Loucy (cell line): ENCODE data around the gene AMOTL1.

ENCODE experiments used
- H2AFZ ChIP-seq: fragments of 200-600 bp; sonication (generic); 2 replicates; pipeline ENCODE4 v1.6.0; 2016; ENCODE audit warnings: antibody characterized with exemption, mild to moderate bottlenecking, low read length, moderate library complexity
- H3F3A ChIP-seq: fragments of 200-600 bp; 2 replicates; pipeline ENCODE4 v1.6.0; 2016; ENCODE audit warnings: antibody characterized with exemption, low read depth, mild to moderate bottlenecking
- H3K27me3 ChIP-seq: fragments of 200-600 bp; sonication (generic); 2 replicates; pipeline ENCODE4 v1.6.1; 2014; ENCODE audit warnings: low read length, mild to moderate bottlenecking; ENCODE audit not compliant: insufficient read depth, poor library complexity, severe bottlenecking
- H3K36me3 ChIP-seq: fragments of 200-600 bp; sonication (generic); 2 replicates; pipeline ENCODE4 v1.6.1; 2016; ENCODE audit warnings: low read length; ENCODE audit not compliant: insufficient read depth
- H3K4me1 ChIP-seq: fragments of 200-600 bp; sonication (generic); 2 replicates; pipeline ENCODE4 v1.5.1; 2014; ENCODE audit warnings: low read length, mild to moderate bottlenecking; ENCODE audit not compliant: insufficient read depth, poor library complexity, severe bottlenecking
- H3K4me2 ChIP-seq: fragments of 200-600 bp; sonication (generic); 2 replicates; pipeline ENCODE4 v1.6.0; 2014; ENCODE audit warnings: antibody characterized with exemption, low read length, low read depth, mild to moderate bottlenecking; ENCODE audit not compliant: poor library complexity, severe bottlenecking
- H3K4me3 ChIP-seq: fragments of 200-600 bp; sonication (generic); 2 replicates; pipeline ENCODE4 v1.5.1; 2014; ENCODE audit warnings: low read length, mild to moderate bottlenecking, mixed read lengths; ENCODE audit not compliant: poor library complexity, severe bottlenecking
- H3K79me2 ChIP-seq: fragments of 200-600 bp; sonication (generic); 2 replicates; pipeline ENCODE4 v1.6.1; 2014; ENCODE audit warnings: low read length; ENCODE audit not compliant: insufficient read depth
- H3K9ac ChIP-seq: fragments of 200-600 bp; sonication (generic); 2 replicates; pipeline ENCODE4 v1.6.0; 2014; ENCODE audit warnings: mild to moderate bottlenecking, low read depth, low read length, moderate library complexity; ENCODE audit not compliant: poor library complexity, severe bottlenecking
- H3K9me2 ChIP-seq: fragments of 200-600 bp; sonication (generic); replicated peaks from 2 replicates; pipeline ENCODE4 v1.6.1; 2016; ENCODE audit warnings: low read depth, low read length, mixed read lengths
- H3K9me3 ChIP-seq: fragments of 200-600 bp; sonication (generic); 2 replicates; pipeline ENCODE4 v1.6.1; 2014; ENCODE audit warnings: mild to moderate bottlenecking, antibody characterized with exemption, low read length, low read depth; ENCODE audit not compliant: insufficient read depth
- H4K20me1 ChIP-seq: fragments of 200-600 bp; sonication (generic); 2 replicates; pipeline ENCODE4 v1.6.0; 2014; ENCODE audit warnings: antibody characterized with exemption, low read length, mild to moderate bottlenecking; ENCODE audit not compliant: insufficient read depth, poor library complexity, severe bottlenecking
- EZH2phosphoT487 ChIP-seq: fragments of 200-600 bp; IDR thresholded peaks from 2 replicates; pipeline ENCODE4 v1.6.1; 2018; ENCODE audit warnings: antibody characterized with exemption, mild to moderate bottlenecking, moderate library complexity, borderline replicate concordance
- TF ChIP-seq, protein P1 (sequence below): fragments of 200-600 bp; sonication (generic); conservative IDR thresholded peaks from 2 replicates; pipeline ENCODE4 v1.5.1; 2014; ENCODE audit warnings: mild to moderate bottlenecking, antibody characterized with exemption, low read length

Gene AMOTL1

DNA sequence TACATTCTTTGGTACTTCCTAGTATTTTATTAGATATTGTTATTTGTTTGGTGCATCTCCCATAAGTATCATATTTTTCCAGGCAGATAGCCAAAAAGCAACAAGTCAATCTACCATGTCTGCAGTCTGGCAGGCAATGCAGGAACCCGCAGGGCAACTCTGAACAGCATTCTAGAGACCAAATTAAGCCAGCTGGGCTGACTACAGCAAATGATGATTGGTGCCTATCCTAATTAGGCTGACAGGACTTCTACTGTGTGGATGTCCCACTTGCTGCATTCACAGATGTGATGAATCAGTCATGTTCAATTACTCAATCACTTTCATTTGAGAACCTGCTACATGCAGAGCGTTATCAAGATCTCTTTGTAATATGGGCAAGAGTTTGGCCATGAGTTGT is 40.3 kb upstream of the AMOTL1 start:
- H3F3A ChIP-seq = no peaks in the 10 kb centered on the region
- peaks cover 5% of the 10 kb centered on the region for H3K4me1 ChIP-seq
- no peaks in the 10 kb centered on the region for H3K36me3 ChIP-seq
- H3K27me3 ChIP-seq = no peaks in the 10 kb centered on the region
- H3K79me2 ChIP-seq = no peaks in the 10 kb centered on the region
- no peak overlapping the region for H3K4me3 ChIP-seq
- no peaks in the 10 kb centered on the region for H3K9me3 ChIP-seq
- no peak overlapping the region for H2AFZ ChIP-seq
- no peak overlapping the region for H3K9ac ChIP-seq
- TF ChIP-seq, protein P1, sequence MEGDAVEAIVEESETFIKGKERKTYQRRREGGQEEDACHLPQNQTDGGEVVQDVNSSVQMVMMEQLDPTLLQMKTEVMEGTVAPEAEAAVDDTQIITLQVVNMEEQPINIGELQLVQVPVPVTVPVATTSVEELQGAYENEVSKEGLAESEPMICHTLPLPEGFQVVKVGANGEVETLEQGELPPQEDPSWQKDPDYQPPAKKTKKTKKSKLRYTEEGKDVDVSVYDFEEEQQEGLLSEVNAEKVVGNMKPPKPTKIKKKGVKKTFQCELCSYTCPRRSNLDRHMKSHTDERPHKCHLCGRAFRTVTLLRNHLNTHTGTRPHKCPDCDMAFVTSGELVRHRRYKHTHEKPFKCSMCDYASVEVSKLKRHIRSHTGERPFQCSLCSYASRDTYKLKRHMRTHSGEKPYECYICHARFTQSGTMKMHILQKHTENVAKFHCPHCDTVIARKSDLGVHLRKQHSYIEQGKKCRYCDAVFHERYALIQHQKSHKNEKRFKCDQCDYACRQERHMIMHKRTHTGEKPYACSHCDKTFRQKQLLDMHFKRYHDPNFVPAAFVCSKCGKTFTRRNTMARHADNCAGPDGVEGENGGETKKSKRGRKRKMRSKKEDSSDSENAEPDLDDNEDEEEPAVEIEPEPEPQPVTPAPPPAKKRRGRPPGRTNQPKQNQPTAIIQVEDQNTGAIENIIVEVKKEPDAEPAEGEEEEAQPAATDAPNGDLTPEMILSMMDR = no peak
- TF ChIP-seq EZH2phosphoT487 = no peak
- H3K9me2 ChIP-seq = no peaks in the 10 kb centered on the region
- no peak overlapping the region for H3K4me2 ChIP-seq
- no peaks in the 10 kb centered on the region for H4K20me1 ChIP-seq

- H3K9me2 ChIP-seq = no peaks in the 10 kb centered on the region
- peaks cover 5% of the 10 kb centered on the region for H3K4me1 ChIP-seq
- no peak overlapping the region for H3K4me2 ChIP-seq
- H3K4me3 ChIP-seq = no peak overlapping the region
- no peaks in the 10 kb centered on the region for H3K9me3 ChIP-seq
- H3K79me2 ChIP-seq = no peaks in the 10 kb centered on the region
- no peak overlapping the region for H3K9ac ChIP-seq
- no peaks in the 10 kb centered on the region for H3K36me3 ChIP-seq
- H3K27me3 ChIP-seq = no peaks in the 10 kb centered on the region
- H2AFZ ChIP-seq = no peak overlapping the region
- no peak for TF ChIP-seq EZH2phosphoT487
- TF ChIP-seq, protein P1 = no peak
- H4K20me1 ChIP-seq = no peaks in the 10 kb centered on the region
- no peaks in the 10 kb centered on the region for H3F3A ChIP-seq
These were observed 39.6 kb upstream of the AMOTL1 start for GRCh38 chr11:94728541-94728940.

- no peaks in the 10 kb centered on the region for H4K20me1 ChIP-seq
- no peak overlapping the region for H2AFZ ChIP-seq
- no peaks in the 10 kb centered on the region for H3K79me2 ChIP-seq
- H3K36me3 ChIP-seq = no peaks in the 10 kb centered on the region
- H3F3A ChIP-seq = no peaks in the 10 kb centered on the region
- no peak overlapping the region for H3K4me3 ChIP-seq
- peaks cover 9% of the 10 kb centered on the region for H3K4me1 ChIP-seq
- no peaks in the 10 kb centered on the region for H3K9me2 ChIP-seq
- no peak overlapping the region for H3K9ac ChIP-seq
- no peaks in the 10 kb centered on the region for H3K27me3 ChIP-seq
- H3K4me2 ChIP-seq = no peak overlapping the region
- TF ChIP-seq EZH2phosphoT487 = no peak
- TF ChIP-seq, protein P1 = no peak
- no peaks in the 10 kb centered on the region for H3K9me3 ChIP-seq
These were observed 39.0 kb upstream of the AMOTL1 start for GRCh38 chr11:94728966-94729751.
